Measurements from ENCODE around the gene PPP2R5C.

PPP2R5C gene

DNA sequence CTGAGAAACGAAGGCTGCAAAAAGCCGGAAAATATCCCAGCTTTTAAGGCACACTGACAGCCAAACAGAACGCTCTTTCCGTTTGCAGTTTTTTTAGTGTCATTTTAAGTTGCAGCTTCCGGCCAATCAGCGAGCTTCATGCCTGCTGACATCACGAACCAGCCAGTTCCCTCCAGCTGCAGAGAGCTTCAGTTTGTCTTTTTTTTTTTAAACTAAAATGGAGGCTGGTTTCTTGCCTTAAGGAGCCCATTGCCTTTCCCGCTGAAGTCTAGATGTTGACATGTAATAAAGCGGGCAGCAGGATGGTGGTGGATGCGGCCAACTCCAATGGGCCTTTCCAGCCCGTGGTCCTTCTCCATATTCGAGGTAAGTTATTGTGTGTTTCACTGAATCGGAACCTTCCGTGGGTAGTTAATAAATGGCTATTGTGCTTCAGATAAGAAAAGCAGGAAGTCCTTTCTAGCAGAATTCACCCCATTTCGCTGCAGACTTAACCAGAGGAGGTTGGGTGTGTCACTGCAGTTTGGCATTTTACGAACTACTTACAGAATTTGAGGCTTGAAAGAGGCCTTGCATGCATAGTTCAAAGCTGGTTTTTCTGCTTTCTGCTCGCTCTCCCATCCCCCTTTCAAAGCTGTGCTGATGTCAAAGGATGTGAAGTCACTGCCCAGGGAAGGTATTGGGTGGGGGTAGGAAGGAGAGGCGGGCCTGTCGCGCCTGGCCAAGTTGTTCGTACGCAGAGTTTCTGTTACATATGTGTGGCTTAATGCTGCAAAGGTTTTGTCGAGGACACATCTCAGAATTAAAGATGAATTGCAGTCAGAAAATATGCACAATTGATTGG, 48.4 kb downstream of the PPP2R5C start:
- DNase-seq (ENCODE audit: low read depth in 2 of 2): peak; percentile 97
- peak overlapping the region; percentile 64 to 67 for H3K4me3 ChIP-seq (replicated peaks in 1 of 2; ENCODE audit: low read depth in 2 of 2, low read length in 2 of 2)
- TF ChIP-seq, protein P1, sequence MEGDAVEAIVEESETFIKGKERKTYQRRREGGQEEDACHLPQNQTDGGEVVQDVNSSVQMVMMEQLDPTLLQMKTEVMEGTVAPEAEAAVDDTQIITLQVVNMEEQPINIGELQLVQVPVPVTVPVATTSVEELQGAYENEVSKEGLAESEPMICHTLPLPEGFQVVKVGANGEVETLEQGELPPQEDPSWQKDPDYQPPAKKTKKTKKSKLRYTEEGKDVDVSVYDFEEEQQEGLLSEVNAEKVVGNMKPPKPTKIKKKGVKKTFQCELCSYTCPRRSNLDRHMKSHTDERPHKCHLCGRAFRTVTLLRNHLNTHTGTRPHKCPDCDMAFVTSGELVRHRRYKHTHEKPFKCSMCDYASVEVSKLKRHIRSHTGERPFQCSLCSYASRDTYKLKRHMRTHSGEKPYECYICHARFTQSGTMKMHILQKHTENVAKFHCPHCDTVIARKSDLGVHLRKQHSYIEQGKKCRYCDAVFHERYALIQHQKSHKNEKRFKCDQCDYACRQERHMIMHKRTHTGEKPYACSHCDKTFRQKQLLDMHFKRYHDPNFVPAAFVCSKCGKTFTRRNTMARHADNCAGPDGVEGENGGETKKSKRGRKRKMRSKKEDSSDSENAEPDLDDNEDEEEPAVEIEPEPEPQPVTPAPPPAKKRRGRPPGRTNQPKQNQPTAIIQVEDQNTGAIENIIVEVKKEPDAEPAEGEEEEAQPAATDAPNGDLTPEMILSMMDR (IDR thresholded peaks at IDR 0.05; ENCODE audit: low read depth, low read length): no peak

DNA sequence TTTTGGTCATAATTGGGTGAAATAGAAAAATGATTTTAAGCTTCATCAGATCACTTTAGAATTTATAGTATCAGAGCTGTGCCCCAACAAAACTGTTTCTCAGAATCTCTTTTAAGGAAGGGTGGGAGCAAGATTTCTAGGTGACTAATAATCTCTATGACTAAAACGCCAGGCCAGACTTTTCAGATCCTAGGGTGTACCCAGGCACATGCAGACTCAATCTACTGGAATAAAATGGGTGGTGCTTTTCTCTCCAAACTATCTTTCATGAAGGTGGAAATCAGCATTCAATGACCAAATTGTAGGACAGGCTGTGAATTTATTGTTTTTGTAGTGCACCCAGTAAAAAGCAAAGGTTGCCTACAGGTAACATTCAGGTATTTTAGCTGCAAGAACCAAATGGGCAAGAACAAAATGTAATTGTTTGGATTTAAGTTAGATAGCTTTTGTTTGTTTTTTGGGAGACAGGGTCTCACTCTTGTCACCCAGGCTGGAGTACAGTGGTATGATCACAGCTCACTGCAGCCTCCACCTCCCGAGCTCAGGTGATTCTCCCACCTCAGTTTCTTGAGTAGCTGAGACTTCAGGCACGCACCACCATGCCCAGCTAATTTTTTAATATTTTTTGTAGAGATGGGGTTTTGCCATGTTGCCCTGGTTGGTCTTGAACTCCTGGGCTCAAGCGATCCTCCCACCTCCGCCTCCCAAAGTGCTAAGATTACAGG, 49.5 kb downstream of the PPP2R5C start:
- H3K4me3 ChIP-seq (replicated peaks in 1 of 2; ENCODE audit: low read depth in 2 of 2, low read length in 2 of 2): peak overlapping the region; percentile 64 to 67
- peak in 1 of 2 donors; percentile 70 for DNase-seq (ENCODE audit: low read depth in 2 of 2)
- TF ChIP-seq, protein P1 (IDR thresholded peaks at IDR 0.05; ENCODE audit: low read depth, low read length): no peak

DNA sequence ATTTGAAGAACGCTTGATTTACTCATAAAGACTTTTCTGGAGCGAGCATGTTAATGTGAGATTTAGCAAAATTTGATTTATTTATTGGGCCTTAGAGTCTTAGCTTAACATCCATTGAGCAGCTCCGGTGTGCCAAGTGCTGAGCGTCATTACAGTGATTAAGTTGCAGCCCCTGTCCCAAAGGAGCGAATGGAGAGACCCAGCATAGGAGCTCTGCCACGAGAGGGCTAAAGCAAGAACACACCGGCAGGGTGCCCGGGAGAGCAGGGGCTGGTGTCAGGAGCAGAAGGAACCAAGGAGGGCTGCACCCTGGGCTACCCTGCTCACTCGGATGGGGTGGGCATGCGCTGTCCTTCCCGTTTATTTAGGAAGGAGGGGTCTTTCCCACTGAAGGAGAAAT, 50.6 kb downstream of the PPP2R5C start:
- TF ChIP-seq, protein P1 (IDR thresholded peaks at IDR 0.05; ENCODE audit: low read depth, low read length): no peak
- DNase-seq (ENCODE audit: low read depth in 2 of 2): no peak
- H3K4me3 ChIP-seq (replicated peaks in 1 of 2; ENCODE audit: low read depth in 2 of 2, low read length in 2 of 2): no peak overlapping the region

DNA sequence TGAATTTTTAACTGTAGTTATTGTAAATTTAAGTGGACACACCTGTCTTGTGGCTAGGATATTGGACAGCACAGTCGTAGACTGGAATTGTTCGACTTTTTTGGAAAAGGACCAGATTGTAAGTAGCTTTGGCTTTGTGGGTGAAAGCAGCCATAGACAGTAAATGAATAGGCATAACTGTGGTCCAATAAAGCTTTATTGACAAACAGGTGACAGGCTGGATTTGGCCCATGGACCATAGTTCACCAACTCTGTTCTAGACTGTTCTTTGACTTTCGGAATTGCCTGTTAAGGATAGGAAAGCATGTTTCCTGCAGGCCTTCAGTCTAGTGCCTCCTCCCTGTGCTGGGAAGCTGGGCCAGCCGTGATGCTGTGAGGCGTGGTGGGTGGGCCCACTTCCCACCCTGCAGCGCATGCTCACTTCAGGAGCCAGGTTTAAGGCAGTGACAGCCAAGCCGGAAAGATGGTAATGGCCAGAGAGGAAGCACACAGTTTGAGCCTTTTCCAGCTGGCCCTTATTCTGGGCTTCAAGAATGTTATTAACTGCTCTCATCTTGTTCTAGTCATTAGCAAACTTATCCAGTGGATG, 51.8 kb downstream of the PPP2R5C start:
- DNase-seq (ENCODE audit: low read depth in 2 of 2): no peak
- TF ChIP-seq, protein P1 (IDR thresholded peaks at IDR 0.05; ENCODE audit: low read depth, low read length): no peak
- H3K4me3 ChIP-seq (replicated peaks in 1 of 2; ENCODE audit: low read depth in 2 of 2, low read length in 2 of 2): no peak overlapping the region

DNA sequence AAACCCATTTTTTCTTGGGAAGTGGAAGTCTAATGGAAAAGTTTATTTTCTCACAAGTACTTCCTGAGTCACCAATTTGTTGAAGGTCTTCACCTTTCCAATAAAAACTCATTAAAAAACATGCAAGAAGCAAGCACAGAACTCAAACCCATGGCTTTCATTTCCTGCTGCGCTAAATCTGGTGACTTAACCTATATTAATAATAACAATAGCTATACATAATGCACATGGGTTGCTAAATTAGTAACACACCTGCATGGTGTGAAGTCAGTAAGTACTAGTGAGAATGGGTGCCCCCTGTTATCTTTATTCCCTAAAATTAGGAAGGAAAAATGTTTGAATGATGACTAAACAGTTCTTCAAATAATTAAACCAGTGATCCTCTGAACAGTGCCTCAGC, 52.3 kb downstream of the PPP2R5C start:
- TF ChIP-seq, protein P1 (IDR thresholded peaks at IDR 0.05; ENCODE audit: low read depth, low read length): no peak
- no peak overlapping the region for H3K4me3 ChIP-seq (replicated peaks in 1 of 2; ENCODE audit: low read depth in 2 of 2, low read length in 2 of 2)
- DNase-seq (ENCODE audit: low read depth in 2 of 2): no peak

DNA sequence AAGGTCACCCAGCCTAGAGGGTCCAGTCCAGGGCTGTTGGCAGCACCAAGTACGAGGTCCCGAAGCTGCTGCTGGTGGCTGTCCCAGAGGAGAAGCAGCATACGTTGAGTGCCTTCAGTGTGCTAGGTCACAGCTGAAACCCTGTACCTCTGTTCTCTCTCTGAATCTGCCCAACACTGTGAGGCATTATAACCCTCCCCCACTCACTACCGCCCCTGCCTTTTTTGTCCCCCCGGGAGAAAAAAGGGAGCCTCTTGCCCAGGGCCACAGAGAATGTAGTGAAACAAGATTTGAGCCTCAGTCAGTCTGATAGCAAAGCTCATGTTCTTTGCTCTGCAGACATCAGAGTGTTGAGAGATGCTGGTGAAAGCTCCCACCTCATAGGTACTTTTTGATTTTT, 53.4 kb downstream of the PPP2R5C start:
- TF ChIP-seq, protein P1 (IDR thresholded peaks at IDR 0.05; ENCODE audit: low read depth, low read length): no peak
- H3K4me3 ChIP-seq (replicated peaks in 1 of 2; ENCODE audit: low read depth in 2 of 2, low read length in 2 of 2): no peak overlapping the region

More for the DNA sequence above, 53.4 kb downstream of the PPP2R5C start:
- DNase-seq (ENCODE audit: low read depth in 2 of 2): no peak

Data from cardiac fibroblast (primary cell).